ENCODE results near the gene ZBTB4. TPM values are rescaled to one million over a fixed set of nuclear protein-coding genes. Genes with fewer than 3 reads are reported as not detected.

ZBTB4 gene
- total RNA-seq, 3 donors from 2014 or later (not counting 1 experiment from before 2014, with no cell fraction given), result 64.0 to 72.5 (median 68.4) TPM

- no peak overlapping the region for H3K4me3 Mint-ChIP-seq
- H3K9me3 Mint-ChIP-seq, result no peaks in the 10 kb centered on the region
- Histone ChIP-seq H3K27ac (ENCODE audit: low read length) (no peak overlapping the region), H3K4me1 (ENCODE audit: control insufficient read depth, insufficient read depth, low read length) (no peaks in the 10 kb centered on the region), H3K36me3 (ENCODE audit: control insufficient read depth, insufficient read depth, low read length) (peaks cover 68% of the 10 kb centered on the region), H3K4me3 (ENCODE audit: low read length) (no peak overlapping the region), H3K9me3 (ENCODE audit: control insufficient read depth, insufficient read depth, low read length) (no peaks in the 10 kb centered on the region), H3K27me3 (ENCODE audit: control insufficient read depth, insufficient read depth, low read length) (no peaks in the 10 kb centered on the region)
- no peaks in the 10 kb centered on the region for H3K27me3 Mint-ChIP-seq (ENCODE audit: low read depth in 2 of 2)
- intact Hi-C loops (cut with micrococcal nuclease), result loop anchor here (10.0 kb wide), 1 partner anchor 173 kb away; the partner anchor contains the start of genes TP53 and WRAP53
- DNase-seq (peak in 1 of 2 donors; percentile 18), ATAC-seq (peak in 1 of 3 donors; percentile 9)
- peak overlapping the region in 1 of 2 donors; percentile 55 for H3K27ac Mint-ChIP-seq
- H3K36me3 Mint-ChIP-seq, result no peaks in the 10 kb centered on the region
- 97% methylated on average over 15 of the region's 15 CpGs for WGBS (ENCODE audit: insufficient coverage)
- TF ChIP-seq CTCF (IDR thresholded peaks at IDR 0.05), result no peak
- peaks cover 0 to 11% of the 10 kb centered on the region in 2 donors for H3K4me1 Mint-ChIP-seq
These were observed 32.7 kb upstream of the ZBTB4 start for GRCh38 chr17:7512105-7512504.

- Mint-ChIP-seq H3K36me3 (no peaks in the 10 kb centered on the region), H3K27me3 (ENCODE audit: low read depth in 2 of 2) (no peaks in the 10 kb centered on the region), H3K27ac (peak overlapping the region; percentile 54 to 55), H3K4me3 (no peak overlapping the region), H3K4me1 (peaks cover 0 to 11% of the 10 kb centered on the region in 2 donors), H3K9me3 (no peaks in the 10 kb centered on the region)
- no peaks in the 10 kb centered on the region for H3K4me1 ChIP-seq (ENCODE audit: control insufficient read depth, insufficient read depth, low read length)
- no peaks in the 10 kb centered on the region for H3K9me3 ChIP-seq (ENCODE audit: control insufficient read depth, insufficient read depth, low read length)
- 90% methylated on average over 10 of the region's 10 CpGs for WGBS (ENCODE audit: insufficient coverage)
- TF ChIP-seq CTCF (IDR thresholded peaks at IDR 0.05), result no peak
- intact Hi-C loops (cut with micrococcal nuclease), result loop anchor here (10.0 kb wide), 1 partner anchor 174 kb away; the partner anchor contains the start of genes TP53 and WRAP53
- no peaks in the 10 kb centered on the region for H3K27me3 ChIP-seq (ENCODE audit: control insufficient read depth, insufficient read depth, low read length)
- no peak overlapping the region for H3K4me3 ChIP-seq (ENCODE audit: low read length)
- ATAC-seq, result peak in 1 of 3 donors; percentile 11
- peak in 1 of 2 donors; percentile 20 for DNase-seq
- H3K27ac ChIP-seq (ENCODE audit: low read length), result no peak overlapping the region
- peaks cover 74% of the 10 kb centered on the region for H3K36me3 ChIP-seq (ENCODE audit: control insufficient read depth, insufficient read depth, low read length)
These were observed 31.7 kb upstream of the ZBTB4 start for GRCh38 chr17:7511108-7511507.

DNA sequence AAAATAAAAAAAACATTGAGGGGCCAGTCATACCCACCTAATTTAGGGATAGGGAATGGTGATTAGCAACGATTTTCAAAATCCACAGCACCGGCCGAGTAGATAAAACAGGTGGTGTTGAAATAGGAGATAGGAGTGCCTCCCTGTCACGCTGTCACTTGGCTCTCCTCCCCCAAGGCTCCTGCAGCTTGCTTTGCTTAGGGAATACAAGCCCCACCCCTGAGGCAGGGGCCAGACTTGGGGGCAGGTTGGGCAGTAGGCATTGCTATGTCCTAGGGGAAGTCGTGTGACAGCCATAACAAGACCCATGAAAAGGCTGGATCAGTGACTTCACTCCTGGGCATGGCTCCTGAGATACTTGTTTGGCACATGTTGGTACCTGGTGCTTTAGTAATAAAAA lies 30.5 kb upstream of the ZBTB4 start:
- no peak for TF ChIP-seq CTCF (IDR thresholded peaks at IDR 0.05)
- Histone ChIP-seq H3K9me3 (ENCODE audit: control insufficient read depth, insufficient read depth, low read length) (no peaks in the 10 kb centered on the region), H3K36me3 (ENCODE audit: control insufficient read depth, insufficient read depth, low read length) (peaks cover 83% of the 10 kb centered on the region), H3K27ac (ENCODE audit: low read length) (no peak overlapping the region), H3K4me3 (ENCODE audit: low read length) (no peak overlapping the region), H3K4me1 (ENCODE audit: control insufficient read depth, insufficient read depth, low read length) (no peaks in the 10 kb centered on the region), H3K27me3 (ENCODE audit: control insufficient read depth, insufficient read depth, low read length) (no peaks in the 10 kb centered on the region)
- intact Hi-C loops (cut with micrococcal nuclease), result loop anchor here (10.0 kb wide), 1 partner anchor 175 kb away; the partner anchor contains the start of genes TP53 and WRAP53
- 98% methylated on average over 5 of the region's 5 CpGs for WGBS (ENCODE audit: insufficient coverage)
- H3K36me3 Mint-ChIP-seq, result no peaks in the 10 kb centered on the region
- peak overlapping the region in 1 of 2 donors; percentile 55 for H3K27ac Mint-ChIP-seq
- ATAC-seq (no peak), DNase-seq (peak in 1 of 2 donors; percentile 14)
- H3K9me3 Mint-ChIP-seq, result no peaks in the 10 kb centered on the region
- H3K4me3 Mint-ChIP-seq, result no peak overlapping the region
- H3K4me1 Mint-ChIP-seq, result peaks cover 0 to 11% of the 10 kb centered on the region in 2 donors
- H3K27me3 Mint-ChIP-seq (ENCODE audit: low read depth in 2 of 2), result no peaks in the 10 kb centered on the region

GRCh38 chr17:7508846-7509245 lies 29.4 kb upstream of the ZBTB4 start:
- H3K4me3 Mint-ChIP-seq, result no peak overlapping the region
- Histone ChIP-seq H3K36me3 (ENCODE audit: control insufficient read depth, insufficient read depth, low read length) (peaks cover 87% of the 10 kb centered on the region), H3K4me1 (ENCODE audit: control insufficient read depth, insufficient read depth, low read length) (no peaks in the 10 kb centered on the region), H3K4me3 (ENCODE audit: low read length) (no peak overlapping the region), H3K27ac (ENCODE audit: low read length) (no peak overlapping the region), H3K27me3 (ENCODE audit: control insufficient read depth, insufficient read depth, low read length) (no peaks in the 10 kb centered on the region), H3K9me3 (ENCODE audit: control insufficient read depth, insufficient read depth, low read length) (no peaks in the 10 kb centered on the region)
- DNase-seq (peak in 1 of 2 donors; percentile 7), ATAC-seq (no peak)
- no peaks in the 10 kb centered on the region for H3K27me3 Mint-ChIP-seq (ENCODE audit: low read depth in 2 of 2)
- peaks cover 0 to 9% of the 10 kb centered on the region in 2 donors for H3K4me1 Mint-ChIP-seq
- peak overlapping the region in 1 of 2 donors; percentile 42 for H3K27ac Mint-ChIP-seq
- intact Hi-C loops (cut with micrococcal nuclease), result no loop called here
- no peak for TF ChIP-seq CTCF (IDR thresholded peaks at IDR 0.05)
- H3K9me3 Mint-ChIP-seq, result no peaks in the 10 kb centered on the region
- WGBS (ENCODE audit: insufficient coverage), result 98% methylated on average over 6 of the region's 9 CpGs
- peaks cover 4% of the 10 kb centered on the region for H3K36me3 Mint-ChIP-seq
